ENCODE results near the gene RTL9. TPM values are rescaled to one million over a fixed set of nuclear protein-coding genes. Genes with fewer than 3 reads are reported as not detected.
A peak's percentile ranks its signal among the peaks of the same experiment; 100 is the strongest.

Gene RTL9
- polyA plus RNA-seq, 4 donors = 0.04 to 0.13 TPM; not detected in 2

DNA sequence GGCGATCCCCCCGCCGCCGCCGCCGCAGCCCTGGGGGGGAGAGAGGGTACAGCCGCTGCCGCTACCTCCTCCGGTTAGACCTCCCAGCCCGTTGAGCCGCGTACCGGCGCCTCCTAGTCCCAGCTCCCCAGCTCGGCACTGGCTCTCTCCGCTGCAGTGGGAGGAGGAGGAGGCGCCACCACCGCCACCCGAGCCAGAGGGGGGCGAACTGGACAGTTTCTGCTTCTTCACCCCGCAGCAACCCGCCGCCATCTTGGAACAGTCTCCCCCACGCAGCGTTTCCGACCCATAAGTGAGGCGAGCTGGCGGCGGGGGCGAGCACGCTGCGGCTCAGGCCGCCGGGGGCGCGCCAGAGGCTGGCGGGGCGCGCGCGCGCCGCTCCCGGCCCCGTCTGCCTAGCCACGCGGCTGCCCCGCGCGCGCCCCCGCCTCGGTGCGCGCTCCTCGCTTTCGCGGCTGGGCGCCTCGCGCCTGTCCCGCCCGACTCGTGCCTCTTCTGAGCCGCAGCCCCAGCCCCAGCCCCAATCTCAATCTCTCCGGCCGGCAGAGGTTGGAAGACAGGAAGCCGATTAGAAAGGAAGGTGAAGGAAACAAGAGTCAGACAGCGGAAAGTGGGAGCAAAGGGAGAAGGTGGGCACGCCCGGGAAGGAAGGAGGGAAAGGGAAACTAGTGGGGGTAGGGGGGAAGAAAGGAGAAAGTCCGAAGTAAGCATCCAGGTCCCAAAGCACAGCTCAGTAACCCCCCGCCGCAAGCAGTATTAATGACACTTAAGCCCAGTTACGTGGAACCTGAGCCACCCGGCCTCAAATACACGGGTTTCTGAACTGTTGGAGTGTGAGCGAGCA lies 40.6 kb upstream of the RTL9 start, which contains the start of gene AMMECR1:
Gene AMMECR1 (minus strand): TSS at position 266 of the 844 bp plus-strand sequence. CDS start 14 bp downstream, at position 252.
- peak; percentile 75 to 82 for DNase-seq
- no peak for FAIRE-seq
- whole genome bisulfite sequencing, 3 donors = 1 to 40% (median 9%) methylated on average over 52 to 78 of the region's 78 CpGs

DNA sequence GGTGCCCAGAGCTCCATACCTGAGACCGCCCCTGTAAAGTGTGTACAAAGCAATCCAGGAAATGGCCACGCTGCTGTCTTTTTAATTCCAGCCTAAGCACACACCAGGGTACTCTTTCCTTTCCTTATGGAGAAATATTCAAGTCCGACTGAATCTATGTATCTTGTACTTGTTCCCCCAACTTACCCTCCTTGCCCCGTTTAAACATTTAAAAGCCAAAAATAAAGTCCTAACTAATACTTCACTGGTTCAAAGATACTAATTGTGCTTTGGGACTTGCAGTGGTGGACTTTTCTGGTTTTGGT lies 40.0 kb upstream of the RTL9 start:
- FAIRE-seq = no peak

More for the DNA sequence above, 40.6 kb upstream of the RTL9 start, which contains the start of gene AMMECR1:
- H3K27ac ChIP-seq (ENCODE audit: low read depth in 1 of 3, low read length in 2 of 3) = peak within 1 kb of the TSS; percentile 82 to 93 (median 93)
- no peaks in the 10 kb centered on the region for H3K27me3 ChIP-seq (ENCODE audit: control insufficient read depth in 3 of 3, insufficient read depth in 3 of 3, low read length in 3 of 3)
- H3K9me3 ChIP-seq (ENCODE audit: control insufficient read depth in 2 of 2, insufficient read depth in 1 of 2, low read depth in 1 of 2, low read length in 1 of 2) = no peaks in the 10 kb centered on the region
- H3K4me3 ChIP-seq (ENCODE audit: low read depth in 1 of 3, low read length in 3 of 3) = peak within 1 kb of the TSS; percentile 71 to 92 (median 82)
- H3K4me1 ChIP-seq (ENCODE audit: control insufficient read depth in 3 of 3, insufficient read depth in 2 of 3, low read depth in 1 of 3, low read length in 2 of 3) = no peaks in the 10 kb centered on the region
- H3K36me3 ChIP-seq (ENCODE audit: control insufficient read depth in 3 of 3, insufficient read depth in 2 of 3, low read depth in 1 of 3, low read length in 3 of 3) = no peaks in the 10 kb centered on the region

DNA sequence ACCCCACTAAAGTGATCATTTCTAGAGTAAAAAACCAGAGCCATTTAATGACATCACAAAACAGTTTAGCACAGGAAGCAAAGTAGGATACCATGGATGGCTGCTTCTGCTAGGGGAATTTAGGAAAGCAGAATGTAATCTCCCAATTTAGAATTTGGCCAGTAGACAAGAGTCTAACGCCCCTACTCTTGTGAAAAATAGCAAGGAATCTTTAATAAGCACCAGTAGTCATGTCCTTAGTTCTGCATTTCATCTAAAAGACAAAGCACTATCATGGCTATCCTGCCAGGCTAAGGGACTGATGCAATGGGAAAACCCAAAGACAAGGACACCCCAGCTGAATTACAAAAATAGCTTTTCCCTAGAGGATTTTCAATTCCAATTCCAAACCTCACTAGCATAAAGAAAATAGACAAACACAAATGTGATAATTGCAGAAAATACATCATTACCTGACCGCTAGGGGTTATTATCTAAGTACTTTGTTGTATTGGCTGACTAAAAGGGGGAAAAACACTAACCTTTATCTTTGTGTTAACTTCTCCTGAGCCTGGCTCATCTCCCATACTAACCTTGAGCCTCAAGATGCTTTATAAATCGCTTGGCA lies 38.2 kb upstream of the RTL9 start:
- DNase-seq = no peak
- Histone ChIP-seq H3K36me3 (ENCODE audit: control insufficient read depth in 3 of 3, insufficient read depth in 2 of 3, low read depth in 1 of 3, low read length in 3 of 3) (no peaks in the 10 kb centered on the region), H3K27ac (ENCODE audit: low read depth in 1 of 3, low read length in 2 of 3) (no peak overlapping the region), H3K9me3 (ENCODE audit: control insufficient read depth in 2 of 2, insufficient read depth in 1 of 2, low read depth in 1 of 2, low read length in 1 of 2) (no peaks in the 10 kb centered on the region), H3K4me3 (ENCODE audit: low read depth in 1 of 3, low read length in 3 of 3) (no peak overlapping the region), H3K4me1 (ENCODE audit: control insufficient read depth in 3 of 3, insufficient read depth in 2 of 3, low read depth in 1 of 3, low read length in 2 of 3) (no peaks in the 10 kb centered on the region), H3K27me3 (ENCODE audit: control insufficient read depth in 3 of 3, insufficient read depth in 3 of 3, low read length in 3 of 3) (no peaks in the 10 kb centered on the region)
- WGBS, 3 donors = 40 to 71% (median 61%) methylated on average over 3 of the region's 3 CpGs
- no peak for FAIRE-seq

More for the DNA sequence above, 40.0 kb upstream of the RTL9 start:
- WGBS, 3 donors = 2 to 35% (median 8%) methylated on average over 3 to 4 of the region's 4 CpGs
- Histone ChIP-seq H3K27me3 (ENCODE audit: control insufficient read depth in 3 of 3, insufficient read depth in 3 of 3, low read length in 3 of 3) (no peaks in the 10 kb centered on the region), H3K36me3 (ENCODE audit: control insufficient read depth in 3 of 3, insufficient read depth in 2 of 3, low read depth in 1 of 3, low read length in 3 of 3) (no peaks in the 10 kb centered on the region), H3K9me3 (ENCODE audit: control insufficient read depth in 2 of 2, insufficient read depth in 1 of 2, low read depth in 1 of 2, low read length in 1 of 2) (no peaks in the 10 kb centered on the region), H3K4me1 (ENCODE audit: control insufficient read depth in 3 of 3, insufficient read depth in 2 of 3, low read depth in 1 of 3, low read length in 2 of 3) (no peaks in the 10 kb centered on the region), H3K4me3 (ENCODE audit: low read depth in 1 of 3, low read length in 3 of 3) (peak overlapping the region; percentile 4 to 71 (median 70)), H3K27ac (ENCODE audit: low read depth in 1 of 3, low read length in 2 of 3) (peak overlapping the region; percentile 82 to 93 (median 84))
- peak in 1 of 2 donors; percentile 44 for DNase-seq

DNA sequence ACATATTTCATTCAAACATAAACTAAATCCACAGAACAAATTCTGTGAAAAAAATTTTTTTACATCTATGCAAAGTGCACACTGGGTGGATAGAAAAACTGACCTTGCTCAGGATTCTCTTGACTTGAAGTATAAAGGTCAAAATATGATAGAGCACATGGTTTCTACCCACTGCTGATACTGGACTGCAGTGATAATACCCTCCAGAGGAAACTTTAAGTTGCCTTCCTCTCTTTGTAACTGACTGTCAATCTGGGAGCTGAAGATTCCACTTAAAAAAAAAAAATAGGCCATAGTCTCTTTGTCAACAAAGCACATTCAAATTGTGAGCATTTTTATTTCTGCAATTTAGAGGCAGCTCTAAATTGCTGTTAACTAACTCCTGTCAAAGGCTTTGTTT lies 37.6 kb upstream of the RTL9 start:
- no peak overlapping the region for H3K4me3 ChIP-seq (ENCODE audit: low read depth in 1 of 3, low read length in 3 of 3)
- H3K9me3 ChIP-seq (ENCODE audit: control insufficient read depth in 2 of 2, insufficient read depth in 1 of 2, low read depth in 1 of 2, low read length in 1 of 2) = no peaks in the 10 kb centered on the region
- DNase-seq = no peak
- H3K27ac ChIP-seq (ENCODE audit: low read depth in 1 of 3, low read length in 2 of 3) = no peak overlapping the region
- no peaks in the 10 kb centered on the region for H3K27me3 ChIP-seq (ENCODE audit: control insufficient read depth in 3 of 3, insufficient read depth in 3 of 3, low read length in 3 of 3)
- FAIRE-seq = no peak
- no peaks in the 10 kb centered on the region for H3K4me1 ChIP-seq (ENCODE audit: control insufficient read depth in 3 of 3, insufficient read depth in 2 of 3, low read depth in 1 of 3, low read length in 2 of 3)
- H3K36me3 ChIP-seq (ENCODE audit: control insufficient read depth in 3 of 3, insufficient read depth in 2 of 3, low read depth in 1 of 3, low read length in 3 of 3) = no peaks in the 10 kb centered on the region

DNA sequence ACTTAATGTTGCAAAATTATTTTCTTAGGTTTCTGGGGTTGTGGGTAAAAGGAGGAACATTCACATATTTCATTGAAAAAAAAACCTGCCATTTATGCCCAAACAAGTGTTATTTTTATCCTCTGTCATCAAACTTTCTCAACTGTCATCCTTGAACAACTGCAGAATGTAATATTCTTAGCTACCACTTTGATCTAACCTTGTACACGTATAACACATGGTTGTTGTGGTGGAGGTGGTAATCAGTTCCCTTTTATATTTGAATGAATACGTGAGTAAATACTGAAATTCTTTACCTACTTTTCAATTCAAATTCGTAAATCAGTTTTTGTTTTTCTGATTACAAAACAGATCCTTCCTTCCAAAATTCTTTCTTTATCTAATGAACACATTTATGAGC lies 37.0 kb upstream of the RTL9 start:
- Histone ChIP-seq H3K36me3 (ENCODE audit: control insufficient read depth in 3 of 3, insufficient read depth in 2 of 3, low read depth in 1 of 3, low read length in 3 of 3) (no peaks in the 10 kb centered on the region), H3K9me3 (ENCODE audit: control insufficient read depth in 2 of 2, insufficient read depth in 1 of 2, low read depth in 1 of 2, low read length in 1 of 2) (no peaks in the 10 kb centered on the region), H3K27ac (ENCODE audit: low read depth in 1 of 3, low read length in 2 of 3) (no peak overlapping the region), H3K27me3 (ENCODE audit: control insufficient read depth in 3 of 3, insufficient read depth in 3 of 3, low read length in 3 of 3) (no peaks in the 10 kb centered on the region), H3K4me3 (ENCODE audit: low read depth in 1 of 3, low read length in 3 of 3) (no peak overlapping the region), H3K4me1 (ENCODE audit: control insufficient read depth in 3 of 3, insufficient read depth in 2 of 3, low read depth in 1 of 3, low read length in 2 of 3) (no peaks in the 10 kb centered on the region)
- no peak for DNase-seq
- 41 to 83% (median 72%) methylated on average over 3 of the region's 3 CpGs for WGBS, 3 donors
- no peak for FAIRE-seq

DNA sequence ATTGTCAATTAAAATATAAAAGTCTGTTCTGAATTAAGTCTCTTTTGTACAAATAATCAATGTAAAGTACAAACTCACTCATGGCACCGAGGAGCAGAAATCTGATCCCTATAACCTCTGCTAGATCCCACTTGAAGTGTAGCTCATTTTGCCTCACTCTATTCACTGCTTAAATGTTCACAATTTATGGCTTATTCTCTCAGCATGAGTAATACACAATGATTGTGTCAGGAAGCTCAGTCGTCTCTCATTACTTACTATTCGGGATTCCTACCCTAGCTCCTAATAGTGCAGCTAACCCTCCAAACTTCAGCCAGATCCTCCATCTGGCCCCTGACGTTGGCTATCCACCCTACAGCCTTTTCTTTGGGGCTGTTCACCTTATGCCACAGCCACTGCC lies 36.0 kb upstream of the RTL9 start:
- Histone ChIP-seq H3K4me3 (ENCODE audit: low read depth in 1 of 3, low read length in 3 of 3) (no peak overlapping the region), H3K4me1 (ENCODE audit: control insufficient read depth in 3 of 3, insufficient read depth in 2 of 3, low read depth in 1 of 3, low read length in 2 of 3) (no peaks in the 10 kb centered on the region), H3K36me3 (ENCODE audit: control insufficient read depth in 3 of 3, insufficient read depth in 2 of 3, low read depth in 1 of 3, low read length in 3 of 3) (no peaks in the 10 kb centered on the region), H3K27me3 (ENCODE audit: control insufficient read depth in 3 of 3, insufficient read depth in 3 of 3, low read length in 3 of 3) (no peaks in the 10 kb centered on the region), H3K27ac (ENCODE audit: low read depth in 1 of 3, low read length in 2 of 3) (no peak overlapping the region), H3K9me3 (ENCODE audit: control insufficient read depth in 2 of 2, insufficient read depth in 1 of 2, low read depth in 1 of 2, low read length in 1 of 2) (no peaks in the 10 kb centered on the region)
- FAIRE-seq = no peak
- 65 to 83% (median 74%) methylated on average over 4 of the region's 4 CpGs for WGBS, 3 donors
- no peak for DNase-seq

DNA sequence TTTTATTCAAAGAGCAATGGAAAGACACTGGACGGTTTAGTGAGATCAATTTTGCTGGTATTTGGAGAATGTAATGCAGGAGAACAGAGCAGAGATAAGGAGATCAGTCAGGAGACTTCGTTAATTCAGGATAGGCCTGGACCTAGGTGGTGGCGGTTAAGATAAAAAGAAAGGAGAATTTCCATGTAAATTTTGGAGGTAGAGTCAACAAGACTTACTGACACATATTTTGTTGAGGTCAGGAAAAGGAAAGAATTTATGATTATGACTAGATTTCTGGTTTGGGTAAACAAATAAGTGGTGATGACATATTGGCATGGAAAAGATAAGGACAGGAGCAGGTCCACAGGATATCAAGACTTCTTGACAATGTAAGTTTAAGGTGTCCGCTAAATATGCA lies 31.9 kb upstream of the RTL9 start:
- FAIRE-seq (no peak), DNase-seq (no peak)
- 72 to 91% (median 88%) methylated on average over 4 of the region's 4 CpGs for WGBS, 3 donors
- Histone ChIP-seq H3K27me3 (ENCODE audit: control insufficient read depth in 3 of 3, insufficient read depth in 3 of 3, low read length in 3 of 3) (no peaks in the 10 kb centered on the region), H3K27ac (ENCODE audit: low read depth in 1 of 3, low read length in 2 of 3) (no peak overlapping the region), H3K4me1 (ENCODE audit: control insufficient read depth in 3 of 3, insufficient read depth in 2 of 3, low read depth in 1 of 3, low read length in 2 of 3) (no peaks in the 10 kb centered on the region), H3K36me3 (ENCODE audit: control insufficient read depth in 3 of 3, insufficient read depth in 2 of 3, low read depth in 1 of 3, low read length in 3 of 3) (no peaks in the 10 kb centered on the region), H3K4me3 (ENCODE audit: low read depth in 1 of 3, low read length in 3 of 3) (no peak overlapping the region), H3K9me3 (ENCODE audit: control insufficient read depth in 2 of 2, insufficient read depth in 1 of 2, low read depth in 1 of 2, low read length in 1 of 2) (no peaks in the 10 kb centered on the region)

DNA sequence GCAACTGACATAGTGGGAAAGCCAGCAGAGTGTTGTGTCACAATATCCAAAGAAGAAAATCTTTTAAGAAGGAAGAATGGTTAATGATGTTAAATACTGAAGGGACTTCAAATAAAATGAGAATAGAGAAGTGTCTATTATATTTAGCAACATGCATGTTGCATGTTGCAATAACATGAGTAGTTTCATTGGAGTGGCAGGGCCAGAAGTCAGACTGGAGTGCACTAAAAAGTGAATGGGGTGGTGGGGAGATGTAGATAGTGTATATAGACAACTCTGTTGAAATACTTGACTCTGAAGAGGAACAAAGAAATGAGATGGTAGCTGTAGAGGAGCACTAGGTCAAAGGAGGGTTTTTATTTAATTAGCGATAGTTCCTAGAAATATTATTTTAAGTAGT lies 31.3 kb upstream of the RTL9 start:
- WGBS, 3 donors = 90 to 96% (median 96%) methylated on average over 1 of the region's 1 CpG
- Histone ChIP-seq H3K4me1 (ENCODE audit: control insufficient read depth in 3 of 3, insufficient read depth in 2 of 3, low read depth in 1 of 3, low read length in 2 of 3) (no peaks in the 10 kb centered on the region), H3K36me3 (ENCODE audit: control insufficient read depth in 3 of 3, insufficient read depth in 2 of 3, low read depth in 1 of 3, low read length in 3 of 3) (no peaks in the 10 kb centered on the region), H3K27me3 (ENCODE audit: control insufficient read depth in 3 of 3, insufficient read depth in 3 of 3, low read length in 3 of 3) (no peaks in the 10 kb centered on the region), H3K27ac (ENCODE audit: low read depth in 1 of 3, low read length in 2 of 3) (no peak overlapping the region), H3K9me3 (ENCODE audit: control insufficient read depth in 2 of 2, insufficient read depth in 1 of 2, low read depth in 1 of 2, low read length in 1 of 2) (no peaks in the 10 kb centered on the region), H3K4me3 (ENCODE audit: low read depth in 1 of 3, low read length in 3 of 3) (no peak overlapping the region)
- DNase-seq = no peak
- no peak for FAIRE-seq
